ENCODE measurements around the gene THSD7B.
A peak's percentile ranks its signal among the peaks of the same experiment; 100 is the strongest.

THSD7B gene

DNA sequence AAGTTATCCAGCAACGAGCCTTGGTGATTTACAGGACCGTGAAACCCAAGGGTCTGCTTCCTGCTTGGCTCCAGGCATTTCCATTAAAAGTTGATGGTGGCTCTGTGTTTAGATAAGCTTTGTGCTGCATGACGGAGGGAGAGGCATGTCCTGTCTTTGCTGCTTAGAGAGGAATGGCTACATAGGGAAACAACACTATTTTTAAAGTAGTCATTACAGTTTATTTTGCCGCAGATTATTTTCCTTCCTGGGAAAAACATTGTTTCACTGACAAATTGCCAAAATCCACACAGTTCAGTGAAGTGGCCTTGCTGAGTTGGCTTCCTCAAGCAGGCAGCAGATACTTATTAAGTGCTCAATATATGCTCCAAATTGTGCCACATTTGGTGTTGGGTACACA is 98.5 kb downstream of the THSD7B start:
- H3K27me3 ChIP-seq (ENCODE audit: control insufficient read depth in 5 of 5, insufficient read depth in 4 of 5, low read length in 5 of 5) = no peaks in the 10 kb centered on the region
- no peak overlapping the region for H3K9ac ChIP-seq (ENCODE audit: low read length in 5 of 5)
- H3K4me3 ChIP-seq (ENCODE audit: low read depth in 1 of 5, low read length in 5 of 5) = peak overlapping the region in 1 of 5 donors; percentile 24
- no peak overlapping the region for H3K27ac ChIP-seq (ENCODE audit: low read depth, low read length)
- H3K36me3 ChIP-seq (ENCODE audit: control insufficient read depth in 5 of 5, insufficient read depth in 5 of 5, low read length in 5 of 5) = no peaks in the 10 kb centered on the region
- no peaks in the 10 kb centered on the region for H3K9me3 ChIP-seq (ENCODE audit: control insufficient read depth in 5 of 5, low read length in 5 of 5)
- H3K4me1 ChIP-seq (ENCODE audit: control insufficient read depth in 5 of 5, insufficient read depth in 5 of 5, low read length in 5 of 5) = no peaks in the 10 kb centered on the region

- no peaks in the 10 kb centered on the region for H3K4me1 ChIP-seq (ENCODE audit: control insufficient read depth in 5 of 5, insufficient read depth in 5 of 5, low read length in 5 of 5)
- no peaks in the 10 kb centered on the region for H3K36me3 ChIP-seq (ENCODE audit: control insufficient read depth in 5 of 5, insufficient read depth in 5 of 5, low read length in 5 of 5)
- no peak overlapping the region for H3K9ac ChIP-seq (ENCODE audit: low read length in 5 of 5)
- no peak overlapping the region for H3K4me3 ChIP-seq (ENCODE audit: low read depth in 1 of 5, low read length in 5 of 5)
- H3K27me3 ChIP-seq (ENCODE audit: control insufficient read depth in 5 of 5, insufficient read depth in 4 of 5, low read length in 5 of 5) = no peaks in the 10 kb centered on the region
- no peaks in the 10 kb centered on the region for H3K9me3 ChIP-seq (ENCODE audit: control insufficient read depth in 5 of 5, low read length in 5 of 5)
- H3K27ac ChIP-seq (ENCODE audit: low read depth, low read length) = no peak overlapping the region
These were observed 106.1 kb downstream of the THSD7B start for GRCh38 chr2:136871424-136871823.

DNA sequence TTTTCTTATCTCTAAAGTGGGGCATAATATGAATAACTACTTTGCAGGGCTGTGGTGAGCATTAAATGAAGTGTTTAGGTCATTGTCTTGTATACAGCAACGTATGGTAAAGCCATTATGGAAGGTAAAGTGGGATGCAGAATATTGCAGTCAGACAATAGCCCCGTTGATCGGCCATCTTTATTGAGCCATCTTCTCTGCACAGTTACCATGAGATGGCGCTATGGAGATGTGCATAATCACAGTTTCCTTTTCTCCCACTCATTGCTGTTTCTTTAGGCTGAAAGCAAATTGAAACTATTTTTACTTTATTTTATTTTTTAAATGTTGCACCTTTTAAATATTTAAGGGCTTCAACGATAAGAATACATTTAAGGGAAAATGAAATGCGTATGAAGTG is 108.9 kb downstream of the THSD7B start:
- H3K27me3 ChIP-seq (ENCODE audit: control insufficient read depth in 5 of 5, insufficient read depth in 4 of 5, low read length in 5 of 5) = no peaks in the 10 kb centered on the region
- no peak overlapping the region for H3K27ac ChIP-seq (ENCODE audit: low read depth, low read length)
- H3K9me3 ChIP-seq (ENCODE audit: control insufficient read depth in 5 of 5, low read length in 5 of 5) = no peaks in the 10 kb centered on the region
- no peaks in the 10 kb centered on the region for H3K36me3 ChIP-seq (ENCODE audit: control insufficient read depth in 5 of 5, insufficient read depth in 5 of 5, low read length in 5 of 5)
- no peaks in the 10 kb centered on the region for H3K4me1 ChIP-seq (ENCODE audit: control insufficient read depth in 5 of 5, insufficient read depth in 5 of 5, low read length in 5 of 5)
- no peak overlapping the region for H3K9ac ChIP-seq (ENCODE audit: low read length in 5 of 5)
- H3K4me3 ChIP-seq (ENCODE audit: low read depth in 1 of 5, low read length in 5 of 5) = no peak overlapping the region

DNA sequence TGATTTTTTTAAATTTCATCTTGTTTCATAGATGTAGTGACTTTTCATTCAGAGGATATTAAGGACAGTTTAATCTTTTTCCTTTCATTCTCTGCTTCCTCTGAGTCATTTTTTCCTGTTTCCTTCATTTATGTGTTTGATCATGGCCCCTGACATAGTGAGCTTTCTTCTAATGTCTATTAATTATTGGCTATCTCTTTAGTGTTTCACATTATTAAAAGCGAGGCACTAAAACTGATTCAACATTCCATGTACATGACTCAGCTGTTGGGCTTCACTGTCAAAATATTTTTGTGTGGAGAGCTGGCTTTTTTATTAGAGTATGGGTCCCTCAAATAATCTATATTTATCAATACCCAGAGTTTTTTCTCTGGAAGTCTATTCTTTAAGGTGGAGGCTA is 125.8 kb downstream of the THSD7B start:
- Histone ChIP-seq H3K27ac (ENCODE audit: low read depth, low read length) (no peak overlapping the region), H3K36me3 (ENCODE audit: control insufficient read depth in 5 of 5, insufficient read depth in 5 of 5, low read length in 5 of 5) (no peaks in the 10 kb centered on the region), H3K27me3 (ENCODE audit: control insufficient read depth in 5 of 5, insufficient read depth in 4 of 5, low read length in 5 of 5) (no peaks in the 10 kb centered on the region), H3K9ac (ENCODE audit: low read length in 5 of 5) (no peak overlapping the region), H3K4me3 (ENCODE audit: low read depth in 1 of 5, low read length in 5 of 5) (no peak overlapping the region), H3K9me3 (ENCODE audit: control insufficient read depth in 5 of 5, low read length in 5 of 5) (no peaks in the 10 kb centered on the region), H3K4me1 (ENCODE audit: control insufficient read depth in 5 of 5, insufficient read depth in 5 of 5, low read length in 5 of 5) (peaks cover 0 to 5% (median 0%) of the 10 kb centered on the region in 5 donors)

GRCh38 chr2:136894007-136894634 is 128.8 kb downstream of the THSD7B start:
- no peaks in the 10 kb centered on the region for H3K27me3 ChIP-seq (ENCODE audit: control insufficient read depth in 5 of 5, insufficient read depth in 4 of 5, low read length in 5 of 5)
- no peak overlapping the region for H3K9ac ChIP-seq (ENCODE audit: low read length in 5 of 5)
- H3K9me3 ChIP-seq (ENCODE audit: control insufficient read depth in 5 of 5, low read length in 5 of 5) = peaks cover 0 to 4% (median 0%) of the 10 kb centered on the region in 5 donors
- H3K36me3 ChIP-seq (ENCODE audit: control insufficient read depth in 5 of 5, insufficient read depth in 5 of 5, low read length in 5 of 5) = no peaks in the 10 kb centered on the region
- H3K4me1 ChIP-seq (ENCODE audit: control insufficient read depth in 5 of 5, insufficient read depth in 5 of 5, low read length in 5 of 5) = peaks cover 0 to 5% (median 0%) of the 10 kb centered on the region in 5 donors
- no peak overlapping the region for H3K4me3 ChIP-seq (ENCODE audit: low read depth in 1 of 5, low read length in 5 of 5)
- no peak overlapping the region for H3K27ac ChIP-seq (ENCODE audit: low read depth, low read length)

DNA sequence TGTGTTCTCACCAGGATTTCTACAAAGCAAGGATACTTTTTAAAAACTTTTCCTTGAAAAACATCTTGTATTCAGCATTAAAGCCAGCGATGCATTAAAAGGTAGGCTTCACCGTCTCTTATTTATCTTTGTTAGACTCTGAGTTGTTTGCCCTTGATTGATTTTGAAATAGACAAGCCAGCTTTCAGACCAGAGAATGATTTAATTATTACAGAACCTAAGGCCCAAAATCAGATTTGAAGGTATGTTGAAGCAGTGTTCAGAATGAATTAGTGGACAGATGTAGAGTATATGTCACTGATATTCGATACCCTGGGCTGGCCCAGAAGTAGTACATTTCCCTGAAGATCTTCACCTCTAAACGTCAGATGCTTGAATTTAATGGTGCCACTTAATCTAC is 136.4 kb downstream of the THSD7B start:
- no peaks in the 10 kb centered on the region for H3K36me3 ChIP-seq (ENCODE audit: control insufficient read depth in 5 of 5, insufficient read depth in 5 of 5, low read length in 5 of 5)
- H3K4me1 ChIP-seq (ENCODE audit: control insufficient read depth in 5 of 5, insufficient read depth in 5 of 5, low read length in 5 of 5) = peaks cover 0 to 34% (median 18%) of the 10 kb centered on the region in 5 donors
- H3K9ac ChIP-seq (ENCODE audit: low read length in 5 of 5) = peak overlapping the region in 2 of 5 donors; percentile 38 to 55
- no peaks in the 10 kb centered on the region for H3K27me3 ChIP-seq (ENCODE audit: control insufficient read depth in 5 of 5, insufficient read depth in 4 of 5, low read length in 5 of 5)
- H3K27ac ChIP-seq (ENCODE audit: low read depth, low read length) = peak overlapping the region; percentile 66
- H3K4me3 ChIP-seq (ENCODE audit: low read depth in 1 of 5, low read length in 5 of 5) = peak overlapping the region; percentile 6 to 45 (median 37)
- peaks cover 0 to 4% (median 0%) of the 10 kb centered on the region in 5 donors for H3K9me3 ChIP-seq (ENCODE audit: control insufficient read depth in 5 of 5, low read length in 5 of 5)

GRCh38 chr2:136905779-136906178 is 140.4 kb downstream of the THSD7B start:
- H3K27me3 ChIP-seq (ENCODE audit: control insufficient read depth in 5 of 5, insufficient read depth in 4 of 5, low read length in 5 of 5) = no peaks in the 10 kb centered on the region
- no peak overlapping the region for H3K4me3 ChIP-seq (ENCODE audit: low read depth in 1 of 5, low read length in 5 of 5)
- no peaks in the 10 kb centered on the region for H3K9me3 ChIP-seq (ENCODE audit: control insufficient read depth in 5 of 5, low read length in 5 of 5)
- H3K27ac ChIP-seq (ENCODE audit: low read depth, low read length) = no peak overlapping the region
- H3K36me3 ChIP-seq (ENCODE audit: control insufficient read depth in 5 of 5, insufficient read depth in 5 of 5, low read length in 5 of 5) = no peaks in the 10 kb centered on the region
- H3K9ac ChIP-seq (ENCODE audit: low read length in 5 of 5) = no peak overlapping the region
- peaks cover 0 to 36% (median 14%) of the 10 kb centered on the region in 5 donors for H3K4me1 ChIP-seq (ENCODE audit: control insufficient read depth in 5 of 5, insufficient read depth in 5 of 5, low read length in 5 of 5)

GRCh38 chr2:136909777-136910176 is 144.4 kb downstream of the THSD7B start:
- no peaks in the 10 kb centered on the region for H3K27me3 ChIP-seq (ENCODE audit: control insufficient read depth in 5 of 5, insufficient read depth in 4 of 5, low read length in 5 of 5)
- no peaks in the 10 kb centered on the region for H3K36me3 ChIP-seq (ENCODE audit: control insufficient read depth in 5 of 5, insufficient read depth in 5 of 5, low read length in 5 of 5)
- H3K4me3 ChIP-seq (ENCODE audit: low read depth in 1 of 5, low read length in 5 of 5) = no peak overlapping the region
- no peak overlapping the region for H3K9ac ChIP-seq (ENCODE audit: low read length in 5 of 5)
- no peak overlapping the region for H3K27ac ChIP-seq (ENCODE audit: low read depth, low read length)
- H3K4me1 ChIP-seq (ENCODE audit: control insufficient read depth in 5 of 5, insufficient read depth in 5 of 5, low read length in 5 of 5) = peaks cover 0 to 4% (median 2%) of the 10 kb centered on the region in 5 donors
- no peaks in the 10 kb centered on the region for H3K9me3 ChIP-seq (ENCODE audit: control insufficient read depth in 5 of 5, low read length in 5 of 5)

DNA sequence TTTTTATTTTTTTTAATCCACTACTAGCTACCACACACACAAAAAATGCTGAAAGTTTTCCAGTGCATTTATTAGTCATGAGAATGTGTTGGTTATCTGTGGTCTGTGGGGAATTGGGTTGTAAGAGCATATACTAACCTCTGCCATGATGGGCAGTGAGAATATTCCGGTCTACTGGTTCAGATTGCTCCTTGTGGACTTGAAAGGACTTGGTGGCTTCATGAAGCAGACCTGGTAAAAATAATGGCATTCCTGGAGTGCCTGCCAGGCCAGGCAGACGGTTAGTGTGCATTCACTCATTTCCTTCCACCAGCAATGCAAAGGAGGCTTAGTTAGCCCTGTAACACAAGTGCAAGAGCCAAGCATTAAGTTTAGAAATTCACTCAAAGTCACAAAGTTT is 150.8 kb downstream of the THSD7B start:
- no peak overlapping the region for H3K4me3 ChIP-seq (ENCODE audit: low read depth in 1 of 5, low read length in 5 of 5)
- peaks cover 0 to 6% (median 3%) of the 10 kb centered on the region in 5 donors for H3K4me1 ChIP-seq (ENCODE audit: control insufficient read depth in 5 of 5, insufficient read depth in 5 of 5, low read length in 5 of 5)
- no peak overlapping the region for H3K9ac ChIP-seq (ENCODE audit: low read length in 5 of 5)
- H3K36me3 ChIP-seq (ENCODE audit: control insufficient read depth in 5 of 5, insufficient read depth in 5 of 5, low read length in 5 of 5) = no peaks in the 10 kb centered on the region
- H3K27ac ChIP-seq (ENCODE audit: low read depth, low read length) = no peak overlapping the region
- no peaks in the 10 kb centered on the region for H3K27me3 ChIP-seq (ENCODE audit: control insufficient read depth in 5 of 5, insufficient read depth in 4 of 5, low read length in 5 of 5)
- peaks cover 0 to 3% (median 0%) of the 10 kb centered on the region in 5 donors for H3K9me3 ChIP-seq (ENCODE audit: control insufficient read depth in 5 of 5, low read length in 5 of 5)

DNA sequence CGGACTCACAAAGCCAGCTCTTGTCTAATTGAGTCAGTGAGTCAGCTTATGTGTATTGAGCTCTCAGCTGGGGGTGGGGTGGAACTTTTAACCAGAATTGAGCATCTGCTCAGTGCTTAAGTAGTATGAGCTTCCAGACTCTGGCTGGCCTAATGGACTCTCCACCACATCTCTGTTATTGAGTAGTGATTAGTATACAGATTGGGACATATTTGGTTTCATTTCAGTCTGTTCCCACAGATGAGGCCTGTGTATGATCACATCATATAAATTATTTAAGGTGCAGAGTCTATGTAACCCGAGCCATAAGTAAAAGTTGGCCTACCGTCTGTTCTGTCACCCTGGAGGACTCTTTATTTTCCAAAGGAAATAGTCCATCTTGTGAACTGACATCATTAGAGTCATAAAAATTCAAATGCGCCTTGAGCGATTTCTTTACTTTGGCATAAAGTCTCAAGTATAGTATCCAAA is 152.1 kb downstream of the THSD7B start:
- H3K9ac ChIP-seq (ENCODE audit: low read length in 5 of 5) = no peak overlapping the region
- H3K36me3 ChIP-seq (ENCODE audit: control insufficient read depth in 5 of 5, insufficient read depth in 5 of 5, low read length in 5 of 5) = no peaks in the 10 kb centered on the region
- no peak overlapping the region for H3K4me3 ChIP-seq (ENCODE audit: low read depth in 1 of 5, low read length in 5 of 5)
- H3K9me3 ChIP-seq (ENCODE audit: control insufficient read depth in 5 of 5, low read length in 5 of 5) = peaks cover 0 to 3% (median 0%) of the 10 kb centered on the region in 5 donors
- H3K27me3 ChIP-seq (ENCODE audit: control insufficient read depth in 5 of 5, insufficient read depth in 4 of 5, low read length in 5 of 5) = no peaks in the 10 kb centered on the region
- peaks cover 0 to 6% (median 3%) of the 10 kb centered on the region in 5 donors for H3K4me1 ChIP-seq (ENCODE audit: control insufficient read depth in 5 of 5, insufficient read depth in 5 of 5, low read length in 5 of 5)
- no peak overlapping the region for H3K27ac ChIP-seq (ENCODE audit: low read depth, low read length)
